Stomach smooth muscle (tissue), 2 donors: Measurements from ENCODE around the gene SHKBP1.
"Not testable (repeated sequence)": the region's sequence is repeated elsewhere in the genome, so short reads cannot be mapped to it uniquely, and the experiment has no call there.

ENCODE experiments used
- H3K27ac ChIP-seq: one replicate; pipeline ENCODE4 v1.7.0; 2013; ENCODE audit warnings: mild to moderate bottlenecking, low read length, inconsistent platforms
- H3K27me3 ChIP-seq, 2 donors: one replicate each; pipeline ENCODE4 v1.7.0; 2013; ENCODE audit warnings: low read length in 2 of 2; ENCODE audit not compliant: insufficient read depth in 2 of 2, control insufficient read depth in 1 of 2
- H3K36me3 ChIP-seq, 2 donors: one replicate each; pipeline ENCODE4 v1.7.0; 2013; ENCODE audit warnings: low read length in 2 of 2; ENCODE audit not compliant: control insufficient read depth in 2 of 2, insufficient read depth in 2 of 2
- H3K4me1 ChIP-seq: one replicate; pipeline ENCODE4 v1.7.0; 2013; ENCODE audit warnings: low read length; ENCODE audit not compliant: control insufficient read depth, insufficient read depth
- H3K4me3 ChIP-seq, 2 donors: one replicate each; pipeline ENCODE4 v1.7.0; 2013; ENCODE audit warnings: low read length in 2 of 2
- H3K9ac ChIP-seq, 2 donors: one replicate each; pipeline ENCODE4 v1.7.0; 2013; ENCODE audit warnings: low read length in 2 of 2, mild to moderate bottlenecking in 1 of 2
- H3K9me3 ChIP-seq, 2 donors: one replicate each; pipeline ENCODE4 v1.7.0; 2013; ENCODE audit warnings: low read length in 2 of 2; ENCODE audit not compliant: control insufficient read depth in 2 of 2
- donor health status: healthy.
- donor health status: Pancreatic carcinoma.

The SHKBP1 gene

GRCh38 chr19:40585982-40586422 is 9.3 kb downstream of the SHKBP1 start:
- Histone ChIP-seq H3K27ac (no peak overlapping the region), H3K27me3 (no peaks in the 10 kb centered on the region), H3K9ac (no peak overlapping the region), H3K36me3 (peaks cover 0 to 8% of the 10 kb centered on the region in 2 donors), H3K9me3 (no peaks in the 10 kb centered on the region), H3K4me1 (no peaks in the 10 kb centered on the region), H3K4me3 (no peak overlapping the region)

- Histone ChIP-seq H3K4me3 (no peak overlapping the region), H3K4me1 (no peaks in the 10 kb centered on the region), H3K9me3 (no peaks in the 10 kb centered on the region), H3K9ac (no peak overlapping the region), H3K27me3 (no peaks in the 10 kb centered on the region), H3K36me3 (peaks cover 0 to 8% of the 10 kb centered on the region in 2 donors), H3K27ac (no peak overlapping the region)
Observed at GRCh38 chr19:40586611-40587010, 9.9 kb downstream of the SHKBP1 start.

GRCh38 chr19:40588110-40588854 is 11.6 kb downstream of the SHKBP1 start:
- H3K9me3 ChIP-seq, result no peaks in the 10 kb centered on the region
- no peaks in the 10 kb centered on the region for H3K4me1 ChIP-seq
- peaks cover 0 to 8% of the 10 kb centered on the region in 2 donors for H3K36me3 ChIP-seq
- H3K27me3 ChIP-seq, result no peaks in the 10 kb centered on the region
- H3K4me3 ChIP-seq, result no peak overlapping the region
- no peak overlapping the region for H3K27ac ChIP-seq
- H3K9ac ChIP-seq, result no peak overlapping the region

DNA sequence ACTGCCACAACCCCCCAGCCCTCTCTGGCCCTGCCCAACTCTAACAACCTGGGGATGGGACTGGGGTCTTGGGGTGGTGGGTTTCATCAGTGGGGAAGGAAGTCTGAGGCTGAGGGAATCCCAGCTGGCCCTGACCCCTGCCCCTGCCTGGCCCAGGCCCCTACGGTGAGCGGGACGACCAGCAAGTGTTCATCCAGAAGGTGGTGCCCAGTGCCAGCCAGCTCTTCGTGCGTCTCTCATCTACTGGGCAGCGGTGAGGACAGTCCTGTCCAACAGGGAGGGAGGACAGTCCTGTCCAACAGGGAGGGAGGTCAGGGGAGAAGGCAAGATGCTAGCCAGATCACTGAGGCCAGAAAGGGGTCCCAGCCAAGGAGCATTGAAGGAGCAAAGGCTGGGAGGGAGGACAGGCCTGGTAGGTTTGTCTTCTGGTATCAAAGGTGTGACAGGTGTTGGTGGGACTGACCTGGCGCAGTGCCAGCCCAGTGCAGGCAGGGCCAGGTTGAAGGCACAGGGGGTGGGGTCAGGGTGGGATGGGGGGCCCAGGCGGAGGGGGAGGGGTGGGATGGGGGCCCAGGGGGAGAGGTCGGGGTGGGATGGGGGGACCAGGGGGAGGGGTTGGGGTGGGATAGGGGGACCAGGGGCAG is 12.4 kb downstream of the SHKBP1 start:
- no peaks in the 10 kb centered on the region for H3K4me1 ChIP-seq
- no peaks in the 10 kb centered on the region for H3K27me3 ChIP-seq
- H3K36me3 ChIP-seq, result peaks cover 0 to 8% of the 10 kb centered on the region in 2 donors
- no peaks in the 10 kb centered on the region for H3K9me3 ChIP-seq
- no peak overlapping the region for H3K27ac ChIP-seq
- H3K4me3 ChIP-seq, result no peak overlapping the region
- H3K9ac ChIP-seq, result no peak overlapping the region

DNA sequence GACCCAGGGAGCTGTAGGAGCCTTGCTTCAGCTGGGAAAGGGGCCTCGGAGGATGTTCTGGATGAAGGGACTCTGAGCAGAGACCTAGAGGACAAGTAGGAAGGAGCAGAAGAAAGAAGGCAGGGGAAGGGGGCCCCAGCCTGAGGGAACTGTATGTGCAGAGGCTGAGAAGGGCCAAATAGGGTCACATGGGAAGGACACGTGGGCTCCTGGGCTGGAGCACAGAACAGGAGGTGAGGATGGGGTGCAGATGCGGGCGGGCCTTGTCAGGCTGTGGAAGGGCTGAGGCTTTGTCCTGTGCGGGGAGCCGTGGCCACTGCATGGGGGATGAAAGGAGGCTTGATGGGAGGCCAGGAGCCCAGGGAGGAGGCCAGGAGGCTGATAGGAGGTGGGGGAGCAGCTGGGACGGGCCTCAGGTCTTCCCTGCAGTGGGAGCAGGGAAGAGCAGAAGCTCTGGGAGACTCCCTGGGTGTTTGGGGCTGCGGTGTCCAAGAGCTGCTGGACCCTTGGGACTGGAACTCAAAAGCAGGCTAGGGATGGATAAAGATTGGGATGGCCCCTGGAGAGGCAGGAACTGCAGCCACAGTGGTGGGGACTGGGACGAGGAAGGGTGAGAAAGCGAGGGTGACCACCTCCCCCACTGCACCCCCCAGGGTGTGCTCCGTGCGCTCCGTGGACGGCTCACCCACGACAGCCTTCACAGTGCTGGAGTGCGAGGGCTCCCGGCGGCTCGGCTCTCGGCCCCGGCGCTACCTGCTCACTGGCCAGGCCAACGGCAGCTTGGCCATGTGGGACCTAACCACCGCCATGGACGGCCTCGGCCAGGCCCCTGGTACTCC is 13.1 kb downstream of the SHKBP1 start:
- H3K4me1 ChIP-seq, result no peaks in the 10 kb centered on the region
- no peaks in the 10 kb centered on the region for H3K9me3 ChIP-seq
- peaks cover 2 to 4% of the 10 kb centered on the region in 2 donors for H3K27me3 ChIP-seq
- H3K36me3 ChIP-seq, result peaks cover 0 to 8% of the 10 kb centered on the region in 2 donors
- no peak overlapping the region for H3K9ac ChIP-seq
- no peak overlapping the region for H3K4me3 ChIP-seq
- H3K27ac ChIP-seq, result no peak overlapping the region

GRCh38 chr19:40590464-40591265 is 14.0 kb downstream of the SHKBP1 start:
- Histone ChIP-seq H3K36me3 (peaks cover 0 to 8% of the 10 kb centered on the region in 2 donors), H3K4me3 (no peak overlapping the region), H3K27me3 (peaks cover 2 to 8% of the 10 kb centered on the region in 2 donors), H3K27ac (no peak overlapping the region), H3K9ac (no peak overlapping the region), H3K9me3 (no peaks in the 10 kb centered on the region), H3K4me1 (no peaks in the 10 kb centered on the region)

DNA sequence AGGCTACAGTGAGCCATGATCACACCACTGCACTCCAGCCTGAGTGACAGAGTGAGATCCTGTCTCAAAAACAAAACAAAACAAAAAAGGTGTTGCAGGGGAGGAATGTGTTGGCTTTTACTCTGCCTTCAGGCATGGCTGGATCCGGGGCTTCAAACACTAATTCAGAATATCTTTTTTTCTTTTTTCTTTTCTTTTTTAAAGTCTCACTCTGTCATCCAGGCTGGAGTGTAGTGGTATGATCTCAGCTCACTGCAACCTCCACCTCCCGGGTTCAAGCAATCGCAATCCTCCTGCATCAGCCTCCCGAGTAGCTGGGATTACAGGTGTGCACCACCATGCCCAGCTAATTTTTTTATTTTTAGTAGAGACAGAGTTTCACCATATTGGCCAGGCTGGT is 15.1 kb downstream of the SHKBP1 start:
- peaks cover 4 to 15% of the 10 kb centered on the region in 2 donors for H3K27me3 ChIP-seq
- not testable (repeated sequence) for H3K36me3 ChIP-seq, H3K4me1 ChIP-seq, H3K4me3 ChIP-seq, H3K9ac ChIP-seq, H3K27ac ChIP-seq, H3K9me3 ChIP-seq

GRCh38 chr19:40592170-40592569 is 15.5 kb downstream of the SHKBP1 start:
- H3K9ac ChIP-seq, result no peak overlapping the region
- H3K4me1 ChIP-seq, result peaks cover 5% of the 10 kb centered on the region
- peaks cover 5 to 17% of the 10 kb centered on the region in 2 donors for H3K27me3 ChIP-seq
- no peak overlapping the region for H3K27ac ChIP-seq
- no peak overlapping the region for H3K4me3 ChIP-seq
- H3K36me3 ChIP-seq, result peaks cover 0 to 6% of the 10 kb centered on the region in 2 donors
- no peaks in the 10 kb centered on the region for H3K9me3 ChIP-seq

GRCh38 chr19:40594255-40594654 is 17.6 kb downstream of the SHKBP1 start:
- no peak overlapping the region for H3K4me3 ChIP-seq
- no peak overlapping the region for H3K9ac ChIP-seq
- peaks cover 17% of the 10 kb centered on the region for H3K4me1 ChIP-seq
- H3K36me3 ChIP-seq, result no peaks in the 10 kb centered on the region
- H3K9me3 ChIP-seq, result no peaks in the 10 kb centered on the region
- H3K27ac ChIP-seq, result no peak overlapping the region
- peaks cover 17 to 26% of the 10 kb centered on the region in 2 donors for H3K27me3 ChIP-seq

DNA sequence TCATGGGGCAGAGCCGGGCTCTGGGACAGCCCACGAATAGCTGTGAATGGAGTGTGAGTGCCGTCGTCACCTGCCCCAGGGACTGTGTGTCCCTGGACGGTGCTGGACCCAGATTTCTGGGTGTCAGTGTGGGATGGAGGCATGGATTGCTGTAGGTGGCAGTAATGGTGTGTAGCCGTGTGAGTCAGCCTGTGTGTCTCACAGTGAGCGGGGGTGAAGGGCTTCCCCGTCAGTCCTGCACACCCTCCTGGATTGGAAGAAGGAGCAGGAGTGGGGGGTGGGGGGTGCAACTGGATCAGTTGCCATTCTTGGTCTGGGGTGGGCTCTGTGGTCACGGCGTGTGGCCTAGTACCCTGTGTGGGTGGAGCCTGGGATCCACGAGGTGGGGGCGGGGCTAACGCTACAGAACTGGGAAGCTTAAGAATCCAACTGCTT is 18.0 kb downstream of the SHKBP1 start:
- H3K27ac ChIP-seq, result no peak overlapping the region
- H3K9ac ChIP-seq, result no peak overlapping the region
- no peaks in the 10 kb centered on the region for H3K9me3 ChIP-seq
- H3K27me3 ChIP-seq, result peaks cover 17 to 26% of the 10 kb centered on the region in 2 donors
- no peaks in the 10 kb centered on the region for H3K36me3 ChIP-seq
- H3K4me3 ChIP-seq, result no peak overlapping the region
- H3K4me1 ChIP-seq, result peaks cover 21% of the 10 kb centered on the region
